ENCODE measurements around the gene NBEAL1.
"Not testable (repeated sequence)": the region's sequence is repeated elsewhere in the genome, so short reads cannot be mapped to it uniquely, and the experiment has no call there.

- TF ChIP-seq CTCF (IDR thresholded peaks at IDR 0.05; ENCODE audit: borderline replicate concordance, extremely low read depth, low read length, poor library complexity, severe bottlenecking); EZH2 (IDR thresholded peaks at IDR 0.05; ENCODE audit: borderline replicate concordance, low read depth, low read length, severe bottlenecking): not testable (repeated sequence)
Measured at GRCh38 chr2:203086381-203086780, 71.7 kb downstream of the NBEAL1 start.
